Activated naive CD4-positive, alpha-beta T cell treated with anti-CD3 and anti-CD28 coated beads, Interleukin-2, amount 10 ng/mL, durations not matched to agents 7 days and 5 days (primary cell): Measurements from ENCODE around the gene PTPRE.

Source experiments
- CTCF ChIA-PET: fragments of 350-600 bp; sonication (Branson Sonifier 250); formaldehyde crosslinking; loops from one replicate; lab custom pipeline; 2021; ENCODE audit warnings: antibody characterized with exemption; lab: Charles Lee
- DNase-seq: peaks from one replicate; pipeline ENCODE4 v3.0.0-alpha.2; 2020
- H3K27ac Mint-ChIP-seq: one replicate; pipeline ENCODE4 v1.8.0; 2021; ENCODE audit warnings: mild to moderate bottlenecking, moderate library complexity, mixed read lengths
- H3K27me3 Mint-ChIP-seq: one replicate; pipeline ENCODE4 v1.8.0; 2021; ENCODE audit warnings: mild to moderate bottlenecking, mixed read lengths
- H3K36me3 Mint-ChIP-seq: one replicate; pipeline ENCODE4 v1.8.0; 2021; ENCODE audit warnings: mixed read lengths
- H3K4me1 Mint-ChIP-seq: one replicate; pipeline ENCODE4 v1.8.0; 2021; ENCODE audit warnings: mixed read lengths
- H3K4me3 Mint-ChIP-seq: one replicate; pipeline ENCODE4 v1.8.0; 2021; ENCODE audit warnings: mild to moderate bottlenecking, moderate library complexity, mixed read lengths
- H3K9me3 Mint-ChIP-seq: one replicate; pipeline ENCODE4 v1.8.0; 2021; ENCODE audit warnings: mixed read lengths

Gene PTPRE, protein sequence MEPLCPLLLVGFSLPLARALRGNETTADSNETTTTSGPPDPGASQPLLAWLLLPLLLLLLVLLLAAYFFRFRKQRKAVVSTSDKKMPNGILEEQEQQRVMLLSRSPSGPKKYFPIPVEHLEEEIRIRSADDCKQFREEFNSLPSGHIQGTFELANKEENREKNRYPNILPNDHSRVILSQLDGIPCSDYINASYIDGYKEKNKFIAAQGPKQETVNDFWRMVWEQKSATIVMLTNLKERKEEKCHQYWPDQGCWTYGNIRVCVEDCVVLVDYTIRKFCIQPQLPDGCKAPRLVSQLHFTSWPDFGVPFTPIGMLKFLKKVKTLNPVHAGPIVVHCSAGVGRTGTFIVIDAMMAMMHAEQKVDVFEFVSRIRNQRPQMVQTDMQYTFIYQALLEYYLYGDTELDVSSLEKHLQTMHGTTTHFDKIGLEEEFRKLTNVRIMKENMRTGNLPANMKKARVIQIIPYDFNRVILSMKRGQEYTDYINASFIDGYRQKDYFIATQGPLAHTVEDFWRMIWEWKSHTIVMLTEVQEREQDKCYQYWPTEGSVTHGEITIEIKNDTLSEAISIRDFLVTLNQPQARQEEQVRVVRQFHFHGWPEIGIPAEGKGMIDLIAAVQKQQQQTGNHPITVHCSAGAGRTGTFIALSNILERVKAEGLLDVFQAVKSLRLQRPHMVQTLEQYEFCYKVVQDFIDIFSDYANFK

DNA sequence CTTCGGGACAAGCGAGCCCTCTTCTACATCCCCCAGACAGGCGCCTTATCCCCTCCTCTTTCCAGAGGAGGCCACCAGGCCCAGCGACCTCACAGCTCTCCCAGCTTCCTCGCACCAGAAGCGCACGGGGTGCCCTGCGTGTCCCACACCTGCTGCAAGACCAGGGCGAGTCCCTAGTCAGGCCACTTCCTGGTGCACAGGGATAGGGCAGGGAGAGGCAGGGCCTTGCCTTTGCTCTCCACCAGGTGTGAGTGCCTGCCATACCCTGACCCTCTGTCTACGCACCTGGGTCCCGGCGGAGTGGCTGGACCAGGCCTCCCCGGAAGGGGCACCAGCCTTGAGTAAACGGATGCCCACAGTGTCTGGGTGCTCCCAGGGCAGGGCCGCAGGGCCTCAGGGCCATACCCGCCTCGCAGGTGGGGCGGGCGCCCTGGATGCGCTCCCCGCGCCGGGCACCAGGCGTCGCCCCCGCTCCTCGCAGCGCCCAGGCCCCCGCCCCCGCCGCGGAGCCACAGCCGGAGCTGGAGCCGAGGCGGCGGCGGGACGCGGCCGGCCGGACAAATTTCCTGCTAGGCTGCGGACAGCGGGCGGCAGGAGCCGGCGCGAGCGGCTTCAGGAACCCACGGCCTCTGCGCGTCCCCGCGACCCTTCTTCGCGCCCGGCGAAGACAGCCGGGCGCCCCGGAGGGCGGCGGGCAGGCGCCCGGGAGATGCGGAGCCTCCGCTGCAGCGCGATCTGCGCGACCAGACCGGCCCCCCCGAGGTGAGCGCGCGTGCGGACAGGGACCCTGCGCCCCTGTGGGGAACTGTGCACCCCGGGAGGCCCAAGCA, at the start of gene PTPRE:
TSS of gene PTPRE (plus strand) at position 556 of the 830 bp plus-strand sequence. CDS start 133,779 bp downstream, outside the sequence.
- DNase-seq, result peak; percentile 68
- Mint-ChIP-seq H3K36me3 (no peaks in the 10 kb centered on the region), H3K9me3 (no peaks in the 10 kb centered on the region), H3K27me3 (peaks cover 64% of the 10 kb centered on the region), H3K4me1 (no peaks in the 10 kb centered on the region), H3K27ac (no peak within 1 kb of the TSS), H3K4me3 (no peak within 1 kb of the TSS)
- CTCF ChIA-PET, result interaction anchor here (0.6 to 6.4 kb wide), 16 partner anchors 11 to 243 kb away, joined by 3 to 145 read pairs (median 4); no protein-coding TSS in a partner anchor

DNA sequence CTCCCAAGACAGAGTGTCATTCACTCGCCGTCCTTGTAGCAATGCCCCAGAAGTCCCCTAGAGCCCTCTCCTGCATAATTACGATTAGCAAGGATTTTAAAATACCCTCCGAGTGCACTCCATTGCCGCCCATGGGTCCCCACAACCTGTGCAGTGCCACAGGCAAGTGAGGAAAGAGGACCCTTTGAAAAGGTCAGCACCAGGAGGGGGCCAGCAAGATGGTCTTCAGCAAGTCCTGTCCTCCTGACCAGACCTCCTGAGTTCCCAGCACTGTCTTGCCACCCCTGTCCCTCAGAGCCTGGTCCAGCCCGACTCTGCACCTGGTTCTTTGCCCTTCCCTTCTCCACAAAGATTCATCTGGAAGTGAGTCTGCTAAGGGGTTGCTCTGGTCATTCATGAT, 46.3 kb upstream of the PTPRE start:
- Mint-ChIP-seq H3K36me3 (no peaks in the 10 kb centered on the region), H3K4me1 (no peaks in the 10 kb centered on the region), H3K9me3 (peaks cover 9% of the 10 kb centered on the region), H3K27ac (no peak overlapping the region), H3K4me3 (no peak overlapping the region), H3K27me3 (peaks cover 6% of the 10 kb centered on the region)
- CTCF ChIA-PET, result no interaction called here
- DNase-seq, result no peak

DNA sequence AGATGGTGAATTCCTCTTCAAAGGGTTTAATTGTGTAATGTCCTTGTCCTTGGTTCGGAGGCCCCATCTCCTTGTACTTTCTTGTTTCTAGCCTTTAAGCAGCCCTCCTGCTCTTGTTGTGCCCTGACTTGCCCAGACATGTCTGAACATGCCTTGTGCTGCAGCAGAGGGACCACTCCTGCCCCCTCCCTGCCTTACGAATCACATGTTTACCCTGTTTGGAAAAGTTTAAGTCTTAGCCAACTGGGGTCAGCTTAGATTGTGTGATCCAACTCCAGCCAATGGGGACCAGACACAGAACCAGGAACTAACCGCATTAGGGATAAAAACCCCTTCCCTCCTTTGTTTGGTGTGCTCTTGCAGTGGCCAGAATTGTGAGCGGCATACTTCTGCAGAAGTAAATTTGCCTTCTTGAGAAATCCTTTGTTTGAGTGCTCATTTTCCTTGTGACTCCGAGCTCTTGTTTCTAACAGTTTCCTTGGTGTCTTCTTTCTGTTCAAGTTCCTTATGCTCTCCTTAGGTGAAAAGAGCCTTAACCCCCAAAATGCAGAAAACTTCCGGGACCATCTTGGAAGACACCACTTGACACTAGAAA, 43.6 kb upstream of the PTPRE start:
- DNase-seq, result no peak
- H3K4me1 Mint-ChIP-seq, result no peaks in the 10 kb centered on the region
- peak overlapping the region; percentile 54 for H3K27ac Mint-ChIP-seq
- CTCF ChIA-PET, result interaction anchor here (0.7 kb wide), 1 partner anchor 37 kb away, joined by 4 read pairs; no protein-coding TSS in a partner anchor
- no peak overlapping the region for H3K4me3 Mint-ChIP-seq
- H3K27me3 Mint-ChIP-seq, result peaks cover 28% of the 10 kb centered on the region
- H3K36me3 Mint-ChIP-seq, result no peaks in the 10 kb centered on the region
- H3K9me3 Mint-ChIP-seq, result peaks cover 9% of the 10 kb centered on the region

DNA sequence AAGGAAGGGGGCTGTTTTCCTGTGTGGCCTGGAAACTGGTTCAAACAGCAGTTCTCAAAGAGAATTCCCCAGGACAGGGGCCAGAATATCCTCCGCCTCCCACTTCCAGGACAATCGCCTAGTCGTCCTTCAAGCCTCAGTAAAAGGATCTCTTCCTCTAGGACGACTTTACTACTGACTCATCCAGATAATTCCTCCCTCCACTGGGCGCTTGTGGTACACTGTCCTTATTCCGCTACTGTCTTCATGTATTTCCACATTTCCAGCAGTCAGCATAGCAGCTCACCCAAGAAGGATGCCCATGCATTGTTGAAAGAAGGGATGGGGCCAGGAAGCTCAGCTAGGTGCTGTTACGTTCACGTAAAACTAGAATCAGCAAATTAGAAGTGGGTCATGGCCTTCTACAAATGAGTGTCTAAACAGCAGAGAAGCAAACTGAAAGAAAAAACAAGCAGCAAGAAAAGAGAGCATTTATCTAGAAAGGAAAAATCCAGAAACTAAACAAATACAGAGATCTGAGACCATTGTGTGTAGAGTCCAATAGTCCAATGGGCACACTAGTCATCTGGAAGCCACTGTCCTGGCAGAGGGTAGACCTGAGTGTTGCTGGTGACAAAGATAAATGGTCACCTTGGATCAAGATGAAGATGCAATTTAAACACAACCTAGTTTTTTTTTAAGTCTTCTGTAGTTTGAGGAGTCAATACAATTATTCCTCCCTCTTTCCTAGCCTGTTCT, 40.5 kb upstream of the PTPRE start:
- no peak for DNase-seq
- H3K4me3 Mint-ChIP-seq, result no peak overlapping the region
- no peak overlapping the region for H3K27ac Mint-ChIP-seq
- H3K9me3 Mint-ChIP-seq, result peaks cover 11% of the 10 kb centered on the region
- H3K27me3 Mint-ChIP-seq, result peaks cover 41% of the 10 kb centered on the region
- CTCF ChIA-PET, result interaction anchor here (1.5 kb wide), 1 partner anchor 11 kb away, joined by 3 read pairs; no protein-coding TSS in a partner anchor
- H3K36me3 Mint-ChIP-seq, result no peaks in the 10 kb centered on the region
- no peaks in the 10 kb centered on the region for H3K4me1 Mint-ChIP-seq

DNA sequence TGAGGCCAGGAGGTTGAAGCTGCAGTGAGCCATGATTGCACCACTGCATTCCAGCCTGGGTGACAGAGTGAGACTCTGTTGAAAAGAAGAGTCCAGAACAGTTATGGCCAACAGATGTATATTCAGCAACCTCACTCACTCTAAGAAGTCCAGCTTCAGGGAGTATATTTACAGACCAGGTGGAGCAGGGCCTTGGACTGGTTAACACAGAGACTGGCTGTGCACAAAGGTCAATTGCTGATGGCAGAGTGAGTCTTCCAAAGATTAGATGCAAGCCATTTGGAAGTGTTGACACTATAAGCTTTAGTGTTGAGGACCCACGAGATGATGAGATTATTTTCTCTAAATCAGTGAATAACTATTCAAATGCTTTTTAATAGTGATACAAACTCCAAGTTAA, 39.1 kb upstream of the PTPRE start:
- Mint-ChIP-seq H3K27me3 (peaks cover 47% of the 10 kb centered on the region), H3K9me3 (peaks cover 11% of the 10 kb centered on the region), H3K4me1 (no peaks in the 10 kb centered on the region), H3K36me3 (no peaks in the 10 kb centered on the region), H3K4me3 (no peak overlapping the region), H3K27ac (no peak overlapping the region)
- no peak for DNase-seq
- CTCF ChIA-PET, result interaction anchor here (1.5 kb wide), 1 partner anchor 13 kb away, joined by 3 read pairs; no protein-coding TSS in a partner anchor

DNA sequence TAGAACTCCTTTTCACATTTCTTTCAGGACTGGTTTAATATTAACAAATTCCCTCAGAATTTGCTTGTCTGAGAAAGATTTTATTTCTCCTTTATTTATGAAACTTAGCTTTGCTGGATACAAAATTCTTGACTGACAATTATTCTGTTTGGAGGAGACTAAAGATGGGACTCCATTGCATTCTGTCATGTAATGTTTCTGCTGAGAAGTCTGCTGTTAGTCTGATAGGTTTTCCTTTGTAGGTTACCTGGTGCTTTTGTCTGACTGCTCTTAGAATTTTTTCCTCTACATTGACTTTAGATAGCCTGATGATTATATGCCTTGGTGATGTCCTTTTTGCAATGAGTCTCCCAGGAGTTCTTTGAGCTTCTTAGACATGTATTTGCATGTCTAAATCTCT, 37.6 kb upstream of the PTPRE start:
- Mint-ChIP-seq H3K36me3 (no peaks in the 10 kb centered on the region), H3K4me1 (no peaks in the 10 kb centered on the region), H3K27ac (no peak overlapping the region), H3K9me3 (peaks cover 2% of the 10 kb centered on the region), H3K4me3 (no peak overlapping the region), H3K27me3 (peaks cover 47% of the 10 kb centered on the region)
- CTCF ChIA-PET, result interaction anchor here (1.1 to 2.3 kb wide), 2 partner anchors 15 to 37 kb away, joined by 3 to 13 read pairs; partner anchors contain the start of gene PTPRE
- no peak for DNase-seq

DNA sequence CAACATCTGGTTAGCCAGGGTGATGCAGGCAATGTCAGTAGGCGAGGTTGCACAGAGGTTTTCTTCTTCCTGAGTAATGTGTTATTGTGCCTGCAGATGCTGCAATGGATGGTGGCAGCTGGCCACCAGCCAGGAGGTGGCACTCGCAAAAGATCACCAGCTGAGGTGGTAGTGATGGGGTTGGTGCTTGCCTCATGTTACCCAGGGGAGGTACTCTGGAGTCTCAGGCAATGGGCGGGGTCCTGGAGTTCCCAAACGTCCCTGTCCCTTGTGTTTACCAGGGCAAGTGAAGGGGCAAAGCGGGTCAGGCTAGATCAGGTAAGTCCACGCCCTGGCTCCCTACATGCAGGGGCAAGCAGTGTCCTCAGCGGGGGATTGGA, 35.3 kb upstream of the PTPRE start:
- no peak overlapping the region for H3K27ac Mint-ChIP-seq
- DNase-seq, result no peak
- peaks cover 34% of the 10 kb centered on the region for H3K27me3 Mint-ChIP-seq
- no peak overlapping the region for H3K4me3 Mint-ChIP-seq
- CTCF ChIA-PET, result interaction anchor here (2.5 kb wide), 1 partner anchor 164 kb away, joined by 5 read pairs; no protein-coding TSS in a partner anchor
- H3K36me3 Mint-ChIP-seq, result no peaks in the 10 kb centered on the region
- H3K4me1 Mint-ChIP-seq, result no peaks in the 10 kb centered on the region
- peaks cover 2% of the 10 kb centered on the region for H3K9me3 Mint-ChIP-seq

DNA sequence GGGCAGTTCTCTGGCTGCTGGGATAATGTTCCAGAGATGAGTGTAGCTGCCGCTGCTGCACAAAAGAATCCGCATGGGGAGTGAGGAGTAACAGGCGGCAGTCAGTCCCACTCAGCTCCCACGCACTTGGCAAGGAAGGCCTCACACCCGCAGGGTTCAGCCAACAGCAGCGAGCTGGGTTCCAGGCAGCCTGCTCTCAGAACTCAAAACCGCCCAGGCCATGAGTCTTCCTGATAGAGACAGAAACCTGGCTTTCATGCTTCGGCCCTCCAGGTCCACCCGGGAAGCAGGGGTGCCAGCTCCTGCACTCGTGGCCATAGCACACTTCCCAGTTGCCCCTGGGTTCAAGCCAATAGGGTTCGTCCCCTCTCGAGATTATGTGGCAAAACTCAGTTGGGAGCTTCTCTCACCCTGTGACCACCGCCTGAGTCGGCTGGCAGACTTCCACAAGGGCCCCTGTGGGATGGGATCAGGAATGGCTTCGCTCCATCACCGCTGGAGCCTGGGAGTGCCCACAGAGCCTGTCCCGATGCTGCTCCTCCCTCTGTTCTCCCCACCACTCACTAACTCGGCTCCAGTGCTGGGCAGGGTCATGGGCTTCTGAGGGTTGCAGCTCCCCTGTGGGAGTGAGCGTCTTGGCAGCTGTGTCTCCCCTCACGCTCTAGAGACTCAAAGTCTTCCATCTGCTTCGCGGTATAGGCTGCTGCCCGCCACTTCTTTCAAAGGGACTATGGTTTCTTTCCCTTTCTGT, 34.7 kb upstream of the PTPRE start:
- Mint-ChIP-seq H3K36me3 (no peaks in the 10 kb centered on the region), H3K4me3 (no peak overlapping the region), H3K9me3 (peaks cover 2% of the 10 kb centered on the region), H3K27me3 (peaks cover 35% of the 10 kb centered on the region), H3K4me1 (peaks cover 2% of the 10 kb centered on the region), H3K27ac (no peak overlapping the region)
- CTCF ChIA-PET, result interaction anchor here (2.5 kb wide), 1 partner anchor 164 kb away, joined by 5 read pairs; no protein-coding TSS in a partner anchor
- DNase-seq, result no peak

DNA sequence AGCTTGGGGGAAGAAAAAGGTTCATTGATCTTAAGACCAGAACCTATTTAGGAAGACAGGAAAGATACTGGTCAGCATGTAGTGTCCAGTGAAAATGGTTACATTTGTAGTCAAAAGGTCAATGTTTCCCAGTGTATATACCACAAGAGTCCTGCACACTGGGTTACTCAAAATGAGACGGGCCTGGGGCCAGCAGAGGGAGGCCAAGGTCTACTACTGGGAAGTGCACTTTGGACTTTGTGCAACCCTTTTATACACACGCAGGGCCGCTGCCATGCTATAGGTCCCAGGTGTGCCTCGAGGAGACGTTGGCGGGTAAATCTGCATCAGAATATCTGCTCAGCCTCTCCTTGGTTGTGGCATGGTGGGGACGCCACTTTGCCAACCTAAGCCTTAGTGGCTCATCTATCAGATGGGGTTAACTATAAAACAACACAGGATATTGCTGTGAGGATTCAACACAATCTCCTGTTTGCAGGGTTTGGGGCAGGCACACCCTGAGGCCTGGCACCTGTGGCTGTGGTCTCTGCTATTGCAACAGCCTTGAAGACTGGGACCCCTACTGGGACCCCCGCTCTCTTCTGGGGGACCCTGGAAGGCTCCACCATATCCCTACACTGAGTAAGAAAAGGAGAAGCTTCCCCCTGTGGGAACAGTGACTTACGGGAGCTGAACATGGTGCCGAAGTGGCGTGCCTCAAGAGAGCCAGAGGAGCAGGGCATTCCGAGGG, 33.9 kb upstream of the PTPRE start:
- CTCF ChIA-PET, result interaction anchor here (1.9 kb wide), 1 partner anchor 138 kb away, joined by 10 read pairs; no protein-coding TSS in a partner anchor
- peaks cover 2% of the 10 kb centered on the region for H3K9me3 Mint-ChIP-seq
- no peak overlapping the region for H3K27ac Mint-ChIP-seq
- H3K36me3 Mint-ChIP-seq, result no peaks in the 10 kb centered on the region
- H3K4me1 Mint-ChIP-seq, result peaks cover 6% of the 10 kb centered on the region
- DNase-seq, result no peak
- peaks cover 27% of the 10 kb centered on the region for H3K27me3 Mint-ChIP-seq
- H3K4me3 Mint-ChIP-seq, result no peak overlapping the region

DNA sequence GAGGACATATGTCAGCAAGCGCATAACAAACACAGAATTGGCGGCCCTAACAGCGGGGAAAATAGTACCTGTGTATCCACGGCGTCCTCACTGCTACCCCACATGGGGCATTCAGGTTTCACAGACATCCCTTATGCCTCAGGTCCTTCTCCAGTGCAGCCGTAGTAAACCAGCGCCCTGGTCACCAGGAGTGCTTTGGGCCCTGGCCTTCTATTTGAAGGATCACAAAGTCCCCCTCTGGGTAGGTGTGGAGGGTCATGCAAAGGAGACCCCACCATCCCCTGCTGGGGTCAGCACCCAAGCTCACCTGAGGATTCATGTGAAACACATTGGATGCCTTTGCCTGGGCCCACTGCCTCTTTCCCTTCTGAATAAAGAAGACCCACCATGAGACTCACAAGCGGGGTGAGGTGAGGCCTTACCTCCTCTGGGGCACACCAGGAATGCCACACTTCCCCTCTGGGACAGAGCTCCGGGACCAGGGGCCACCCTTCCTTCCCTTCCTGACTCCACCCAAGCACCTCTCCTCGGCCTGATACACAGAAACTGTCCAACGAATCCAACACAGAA, 32.9 kb upstream of the PTPRE start:
- Mint-ChIP-seq H3K27ac (no peak overlapping the region), H3K36me3 (no peaks in the 10 kb centered on the region), H3K27me3 (peaks cover 23% of the 10 kb centered on the region), H3K4me1 (peaks cover 6% of the 10 kb centered on the region), H3K9me3 (peaks cover 2% of the 10 kb centered on the region), H3K4me3 (no peak overlapping the region)
- DNase-seq, result no peak
- CTCF ChIA-PET, result interaction anchor here (1.9 kb wide), 1 partner anchor 137 kb away, joined by 10 read pairs; no protein-coding TSS in a partner anchor

DNA sequence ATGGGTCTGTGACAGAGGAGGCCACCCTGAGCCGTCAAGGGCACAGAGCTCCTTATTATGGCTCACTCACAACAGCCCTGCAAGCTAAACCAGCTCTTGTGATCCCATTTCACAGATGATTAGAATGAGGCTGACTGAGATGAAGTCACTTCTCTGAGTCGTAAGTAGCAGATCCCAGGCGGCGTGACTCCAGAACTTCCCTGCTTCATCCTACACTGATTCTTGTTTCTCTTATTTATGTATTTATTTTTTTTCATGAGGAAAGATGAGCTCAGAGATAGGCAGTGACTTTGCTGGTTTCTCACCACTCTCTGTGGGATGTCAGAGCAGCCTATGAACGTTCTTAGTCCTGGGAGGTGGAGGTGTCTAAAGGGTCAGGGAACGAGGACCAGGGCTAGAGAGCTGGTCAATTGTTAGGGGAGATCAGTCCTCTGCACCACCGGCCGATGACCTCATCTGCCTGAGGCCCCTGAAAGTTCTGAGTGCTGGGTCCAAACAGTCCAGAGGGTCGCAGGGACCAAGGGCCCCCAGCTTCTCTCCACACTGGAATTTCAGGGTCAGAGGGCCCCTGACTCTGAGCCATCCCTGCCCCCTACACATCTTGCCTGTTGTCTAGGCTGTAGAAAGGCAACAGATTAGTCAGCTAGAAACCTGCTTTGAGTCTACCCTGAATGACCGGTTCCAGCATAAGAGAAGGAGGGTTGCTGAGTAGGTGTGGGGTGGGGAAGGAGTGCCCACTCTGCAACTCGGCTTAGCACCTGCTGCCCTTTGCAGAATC, 32.0 kb upstream of the PTPRE start:
- Mint-ChIP-seq H3K36me3 (no peaks in the 10 kb centered on the region), H3K27me3 (peaks cover 19% of the 10 kb centered on the region)

More for the DNA sequence above, 32.0 kb upstream of the PTPRE start:
- Mint-ChIP-seq H3K9me3 (no peaks in the 10 kb centered on the region), H3K4me3 (no peak overlapping the region), H3K4me1 (peaks cover 8% of the 10 kb centered on the region), H3K27ac (no peak overlapping the region)
- no peak for DNase-seq
- CTCF ChIA-PET, result interaction anchor here (1.9 kb wide), 1 partner anchor 136 kb away, joined by 10 read pairs; no protein-coding TSS in a partner anchor
